T-helper 2 cell (primary cell): Measurements from ENCODE around the gene VSTM2B.
"Not testable (repeated sequence)": the region's sequence is repeated elsewhere in the genome, so short reads cannot be mapped to it uniquely, and the experiment has no call there.

Source experiments
- DNase-seq, 5 experiments: peaks; one replicate each; pipeline versions ENCODE4 v3.0.0 to v3.0.0-alpha.2; 2012 to 2022

Gene VSTM2B

DNA sequence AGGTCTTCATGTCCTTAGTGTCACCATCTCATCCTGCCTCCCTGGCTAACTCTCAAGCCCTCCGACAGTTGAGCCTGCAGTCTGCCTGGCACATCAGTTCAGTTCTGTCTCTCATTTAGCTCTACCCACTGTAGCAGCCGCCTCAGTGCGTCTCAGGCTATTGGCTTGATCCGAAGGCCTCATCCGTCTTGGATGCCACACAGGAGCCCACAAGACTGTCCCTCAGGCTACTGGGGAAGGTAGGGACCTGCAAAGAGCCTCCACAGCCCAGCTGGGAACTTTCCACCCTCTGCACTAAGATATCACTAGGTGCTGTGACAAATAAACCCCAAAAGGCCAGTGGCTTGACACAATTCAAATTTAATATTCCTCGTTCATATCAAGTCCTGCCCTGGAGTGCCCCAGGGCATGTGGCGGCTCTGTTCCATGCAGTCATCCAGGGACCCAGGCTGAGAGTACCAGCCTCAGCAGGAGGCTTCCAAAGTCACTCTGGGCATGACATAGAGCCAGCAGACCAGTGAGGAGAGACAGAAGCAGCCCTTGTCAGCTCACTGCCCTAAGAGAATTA, 5.7 kb downstream of the VSTM2B start:
- no peak for DNase-seq

DNA sequence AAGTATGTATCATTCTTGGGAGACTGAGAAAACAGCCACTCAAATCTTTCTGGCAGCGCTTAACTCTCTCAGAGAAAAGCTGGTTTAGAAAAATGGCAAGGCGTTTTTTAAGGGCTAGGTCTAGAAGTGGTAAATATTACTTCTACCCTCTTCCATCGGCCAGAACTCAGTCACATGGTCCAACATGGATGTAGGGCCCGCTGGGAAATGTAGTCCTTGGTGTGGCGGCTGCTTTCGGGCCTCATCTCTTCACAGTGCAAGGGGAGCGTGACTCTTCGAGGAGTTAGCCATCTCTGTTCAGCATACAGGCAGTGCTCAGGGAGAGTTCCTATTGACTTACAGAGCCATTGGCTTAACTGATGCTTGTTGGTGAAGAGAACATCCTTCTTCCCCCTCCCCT, 6.3 kb downstream of the VSTM2B start:
- DNase-seq: no peak

GRCh38 chr19:29532956-29533355, 7.2 kb downstream of the VSTM2B start:
- DNase-seq: no peak

GRCh38 chr19:29533578-29534544, 8.1 kb downstream of the VSTM2B start:
- DNase-seq: no peak

DNA sequence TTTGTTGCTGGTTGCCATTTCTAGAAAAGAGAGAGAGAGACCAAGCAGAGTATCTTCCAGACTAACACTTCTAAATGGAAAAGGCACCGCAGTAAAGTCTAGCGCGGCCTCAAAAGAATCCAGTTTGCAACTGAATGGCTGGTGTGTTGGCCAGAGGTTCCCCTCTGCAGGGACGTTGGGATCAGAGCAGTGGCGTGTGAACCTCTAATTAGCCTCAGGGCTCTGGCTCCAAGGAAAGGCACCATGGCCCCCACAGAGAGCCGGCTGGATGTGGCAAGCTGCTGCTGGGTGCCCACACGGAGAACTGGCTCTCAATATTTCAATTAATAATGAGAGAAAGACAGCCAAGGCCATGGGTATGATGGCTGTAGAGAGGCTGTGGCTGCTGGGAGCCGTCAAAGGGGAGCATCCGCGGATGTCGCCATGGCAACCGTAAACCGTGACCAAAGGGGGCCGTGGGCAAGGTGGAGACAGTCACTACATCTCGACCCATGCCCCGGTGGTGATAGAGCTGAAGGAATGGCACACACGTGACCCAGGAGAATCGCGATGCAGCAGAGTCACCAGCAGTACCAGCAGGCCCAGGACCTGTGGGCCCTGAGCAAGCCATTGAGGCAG, 9.5 kb downstream of the VSTM2B start:
- no peak for DNase-seq

DNA sequence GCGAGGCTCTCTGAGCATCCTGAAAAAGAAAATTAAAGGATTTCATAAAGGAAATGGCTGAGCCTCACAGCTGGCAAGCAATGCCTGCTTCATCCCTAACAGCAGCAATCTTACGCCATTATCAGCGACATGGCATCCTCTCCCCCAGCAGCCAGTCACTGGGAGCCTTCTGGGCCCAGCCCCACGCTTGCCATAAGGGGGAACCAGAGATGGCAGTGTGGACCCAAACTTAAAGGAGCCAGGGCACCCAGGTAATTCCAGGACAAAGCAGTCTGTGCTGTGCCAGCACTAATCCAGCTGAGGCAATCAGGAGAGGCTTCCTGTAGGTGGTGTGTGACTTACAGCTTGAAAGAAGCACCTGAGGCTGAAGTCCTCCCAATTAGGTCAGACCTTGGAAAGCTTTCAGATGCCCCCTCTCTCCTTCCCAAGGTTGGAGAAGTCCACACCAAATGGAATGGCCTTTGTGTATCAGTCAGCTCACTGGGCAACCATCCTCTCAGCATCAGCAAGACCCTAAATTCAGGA, 10.3 kb downstream of the VSTM2B start:
- no peak for DNase-seq

- no peak for DNase-seq
Measured at GRCh38 chr19:29537181-29537580, 11.4 kb downstream of the VSTM2B start.

GRCh38 chr19:29537601-29538000, 11.8 kb downstream of the VSTM2B start:
- no peak for DNase-seq

DNA sequence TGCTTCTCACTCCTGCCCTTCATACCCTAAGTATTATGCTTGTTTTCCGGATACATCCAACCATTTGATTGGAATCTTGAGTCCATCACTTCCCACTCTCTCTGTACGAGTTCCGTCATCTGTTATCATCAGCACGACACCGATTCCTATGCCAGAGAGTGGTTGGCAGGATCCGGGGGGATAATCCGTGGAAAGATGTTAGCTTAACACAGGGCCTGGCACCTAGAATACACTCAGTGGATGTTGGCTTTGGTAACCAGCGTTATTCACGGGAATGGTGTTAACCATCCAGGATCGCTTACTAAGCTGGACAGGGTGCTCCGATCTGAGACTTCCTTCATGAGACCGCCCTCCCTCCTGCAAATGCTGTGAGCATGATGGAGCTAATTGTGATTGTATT, 12.4 kb downstream of the VSTM2B start:
- no peak for DNase-seq

- no peak for DNase-seq
Measured at GRCh38 chr19:29538651-29539050, 12.9 kb downstream of the VSTM2B start.

GRCh38 chr19:29539131-29539530, 13.3 kb downstream of the VSTM2B start:
- DNase-seq: no peak

DNA sequence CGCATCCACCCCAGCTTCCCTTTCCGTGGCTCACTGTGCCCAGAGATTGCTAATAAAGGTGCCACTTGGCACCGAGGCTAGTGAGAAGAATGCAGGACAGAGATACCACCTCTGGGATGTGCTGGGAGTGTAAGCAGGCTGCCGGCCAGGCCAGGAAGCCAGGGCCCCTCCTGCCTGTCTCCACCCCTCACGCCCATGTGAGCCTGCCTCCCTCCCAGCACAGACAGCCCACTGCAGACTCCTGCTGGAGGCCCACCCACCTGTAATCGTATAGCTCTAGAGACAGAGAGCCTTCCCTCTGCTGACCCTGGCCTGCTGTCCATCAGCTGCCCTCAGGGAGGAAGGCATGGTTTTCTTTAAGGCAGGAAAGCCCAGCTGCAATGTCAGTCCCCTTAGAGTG, 13.9 kb downstream of the VSTM2B start:
- DNase-seq: no peak

DNA sequence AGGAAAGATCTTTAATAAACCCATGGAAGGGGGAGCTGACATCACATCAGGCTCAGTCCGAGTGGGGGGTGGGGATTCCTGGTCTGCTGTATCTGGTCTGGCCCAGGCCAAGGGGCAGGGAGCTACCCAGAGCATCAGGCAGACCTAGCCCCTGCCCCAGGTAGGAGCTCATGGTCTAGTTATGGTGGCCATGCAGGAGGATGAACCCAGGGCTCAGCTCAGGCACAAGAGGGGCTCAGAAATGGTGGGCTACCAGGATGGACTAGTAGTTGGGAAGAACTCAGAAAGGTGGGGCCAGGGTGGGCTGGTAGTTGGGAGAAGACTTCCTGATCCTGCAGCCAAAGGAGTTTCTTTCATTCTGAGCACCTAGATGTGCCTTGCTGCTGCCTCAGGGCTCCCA, 14.3 kb downstream of the VSTM2B start:
- DNase-seq: no peak

- no peak for DNase-seq
Measured at GRCh38 chr19:29541473-29542253, 15.9 kb downstream of the VSTM2B start.

DNA sequence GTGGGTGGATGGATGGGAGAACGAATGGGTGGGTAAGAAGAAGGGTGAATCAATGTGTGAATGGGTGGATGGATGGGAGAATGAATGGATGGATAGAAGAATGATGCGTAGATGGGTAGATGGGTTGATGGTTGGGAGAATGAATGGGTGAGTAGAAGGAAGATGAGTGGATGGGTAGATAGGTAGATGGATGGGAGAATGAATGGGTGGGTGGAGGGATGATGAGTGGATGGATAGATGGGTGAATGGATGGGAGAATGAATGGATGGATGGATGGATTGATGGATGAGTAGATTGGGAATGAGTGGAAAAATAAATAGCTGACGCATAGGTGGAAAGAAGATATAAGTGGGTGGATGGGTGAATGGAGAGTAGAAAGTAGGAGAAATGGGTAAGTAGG, 16.5 kb downstream of the VSTM2B start:
- DNase-seq: no peak

GRCh38 chr19:29542776-29543175, 17.0 kb downstream of the VSTM2B start:
- no peak for DNase-seq

DNA sequence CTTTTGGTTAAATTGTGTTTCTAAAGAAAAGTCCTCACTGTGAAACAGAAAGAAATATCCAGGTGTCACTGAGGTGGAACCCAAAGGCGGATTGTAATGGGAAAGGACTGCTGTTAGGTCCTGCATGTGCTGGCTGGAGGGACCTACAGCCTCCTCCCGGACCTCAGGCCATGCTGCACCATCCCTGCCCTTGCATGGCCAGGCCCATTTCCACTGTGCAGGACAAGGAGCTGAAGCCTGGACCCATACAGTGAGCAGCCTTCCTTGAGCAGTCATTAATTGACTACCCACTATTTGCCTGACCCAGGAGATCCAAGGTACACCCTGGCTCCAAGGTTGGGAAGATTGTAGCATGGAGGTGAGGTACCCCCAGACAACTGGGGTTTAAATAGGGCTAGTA, 17.6 kb downstream of the VSTM2B start:
- DNase-seq: no peak

DNA sequence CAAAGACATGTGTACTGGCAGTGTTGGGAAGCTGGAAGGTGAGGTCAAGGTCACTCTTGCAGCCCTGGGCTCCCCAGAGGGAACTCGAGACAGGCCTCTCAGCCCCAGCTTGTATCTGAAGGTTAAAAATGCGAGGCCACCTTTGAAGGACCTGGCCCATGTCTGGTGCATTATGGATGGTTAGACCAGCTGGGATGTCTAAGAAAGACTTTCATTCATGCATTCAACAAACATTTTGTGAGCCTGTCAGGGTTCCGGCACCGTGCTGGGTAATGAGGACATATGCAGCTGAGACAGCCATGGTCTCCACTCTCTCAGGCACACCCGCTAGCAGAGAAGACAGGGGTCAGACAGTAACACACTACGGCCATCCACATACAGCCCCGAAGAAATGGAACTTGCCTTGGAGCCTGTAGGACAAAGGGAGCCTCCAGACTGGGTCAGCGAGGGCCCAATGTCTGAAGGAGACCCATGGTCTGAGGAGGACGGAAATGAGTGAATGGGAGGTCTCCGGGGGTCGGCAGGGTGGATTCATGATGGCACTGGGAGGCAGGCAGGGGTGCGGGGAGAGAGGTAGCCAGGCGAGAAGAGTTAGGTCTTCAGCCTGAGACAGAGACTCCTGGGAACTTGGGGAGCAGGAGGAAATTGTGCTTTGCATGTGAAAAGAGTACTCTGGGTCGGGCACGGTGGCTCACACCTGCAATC, 19.0 kb downstream of the VSTM2B start:
- DNase-seq: no peak

- not testable (repeated sequence) for DNase-seq
Measured at GRCh38 chr19:29545447-29545846, 19.7 kb downstream of the VSTM2B start.

GRCh38 chr19:29545866-29546582, 20.2 kb downstream of the VSTM2B start:
- no peak for DNase-seq

DNA sequence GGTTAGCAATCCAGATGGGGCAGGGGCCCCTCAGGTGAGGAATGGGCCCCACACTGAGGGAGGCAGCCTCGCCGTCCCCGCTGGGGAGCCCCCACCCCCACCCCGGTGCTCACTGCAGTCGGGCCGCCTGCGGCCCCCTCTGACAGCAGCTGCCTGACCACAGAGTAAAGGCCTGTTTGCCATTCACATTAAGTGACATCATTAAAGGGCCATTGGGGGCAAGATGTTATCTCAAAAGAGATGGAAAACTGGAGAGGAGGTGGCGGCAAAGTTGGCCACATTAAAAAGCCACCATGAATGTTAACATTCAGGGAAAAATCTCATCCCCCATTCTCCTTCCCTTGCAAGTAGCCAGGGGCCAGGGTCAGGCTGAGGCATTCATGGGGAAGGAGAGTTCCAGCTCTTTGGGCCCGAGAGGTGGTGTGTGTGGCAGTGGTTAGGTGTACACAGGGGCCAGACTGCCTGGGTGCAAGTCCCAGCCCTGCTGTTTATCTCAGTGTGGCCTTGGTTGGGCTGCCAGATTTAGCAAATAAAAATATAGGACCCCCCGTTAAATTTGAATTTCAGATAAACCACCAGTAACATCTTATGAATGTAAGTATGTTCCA, 20.9 kb downstream of the VSTM2B start:
- DNase-seq: no peak
